ENCODE data around the gene OAF. TPM values are rescaled to one million over a fixed set of nuclear protein-coding genes. Genes with fewer than 3 reads are reported as not detected.

Gene OAF
- total RNA-seq, 4 donors from 2014 or later, result 74.7 to 192 (median 124) TPM

DNA sequence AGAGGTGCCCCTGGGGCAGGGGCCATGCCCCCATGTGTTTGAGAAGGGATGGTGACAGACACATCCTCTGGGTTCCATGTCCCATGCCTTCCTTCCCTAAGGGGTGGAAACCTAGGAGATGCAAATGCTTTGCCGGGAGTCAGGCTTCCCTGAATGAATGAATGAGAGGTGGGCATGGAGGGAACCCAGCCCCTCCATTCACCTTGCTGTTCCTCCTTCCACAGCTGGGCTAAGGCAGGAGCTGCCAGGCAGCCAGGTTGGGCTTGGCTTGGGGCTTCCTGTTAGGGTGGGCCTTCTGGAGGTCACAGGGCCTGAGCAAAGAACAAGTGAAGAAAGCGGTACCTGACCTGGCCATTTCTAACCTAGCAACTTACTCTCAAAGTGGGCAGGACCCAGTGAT is 30.0 kb downstream of the OAF start:
- H3K4me3 ChIP-seq, result no peak overlapping the region
- no peak for DNase-seq (ENCODE audit: low spot score in 2 of 2)
- no peaks in the 10 kb centered on the region for H3K36me3 ChIP-seq
- H3K27me3 ChIP-seq, result peaks cover 0 to 47% of the 10 kb centered on the region in 2 donors
- 80 to 96% methylated on average over 2 of the region's 2 CpGs for WGBS, 2 donors
- no peak overlapping the region for H3K27ac ChIP-seq
- H3K9me3 ChIP-seq, result no peaks in the 10 kb centered on the region
- no peak for TF ChIP-seq EP300 (IDR thresholded peaks at IDR 0.05)
- TF ChIP-seq, protein P1, sequence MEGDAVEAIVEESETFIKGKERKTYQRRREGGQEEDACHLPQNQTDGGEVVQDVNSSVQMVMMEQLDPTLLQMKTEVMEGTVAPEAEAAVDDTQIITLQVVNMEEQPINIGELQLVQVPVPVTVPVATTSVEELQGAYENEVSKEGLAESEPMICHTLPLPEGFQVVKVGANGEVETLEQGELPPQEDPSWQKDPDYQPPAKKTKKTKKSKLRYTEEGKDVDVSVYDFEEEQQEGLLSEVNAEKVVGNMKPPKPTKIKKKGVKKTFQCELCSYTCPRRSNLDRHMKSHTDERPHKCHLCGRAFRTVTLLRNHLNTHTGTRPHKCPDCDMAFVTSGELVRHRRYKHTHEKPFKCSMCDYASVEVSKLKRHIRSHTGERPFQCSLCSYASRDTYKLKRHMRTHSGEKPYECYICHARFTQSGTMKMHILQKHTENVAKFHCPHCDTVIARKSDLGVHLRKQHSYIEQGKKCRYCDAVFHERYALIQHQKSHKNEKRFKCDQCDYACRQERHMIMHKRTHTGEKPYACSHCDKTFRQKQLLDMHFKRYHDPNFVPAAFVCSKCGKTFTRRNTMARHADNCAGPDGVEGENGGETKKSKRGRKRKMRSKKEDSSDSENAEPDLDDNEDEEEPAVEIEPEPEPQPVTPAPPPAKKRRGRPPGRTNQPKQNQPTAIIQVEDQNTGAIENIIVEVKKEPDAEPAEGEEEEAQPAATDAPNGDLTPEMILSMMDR (IDR thresholded peaks at IDR 0.05), result no peak
- no peak for TF ChIP-seq POLR2A (IDR thresholded peaks at IDR 0.05)
- peaks cover 0 to 9% (median 3%) of the 10 kb centered on the region in 4 donors for H3K4me1 ChIP-seq

GRCh38 chr11:120241277-120241676 is 30.4 kb downstream of the OAF start:
- Histone ChIP-seq H3K4me3 (no peak overlapping the region), H3K27ac (no peak overlapping the region), H3K4me1 (peaks cover 0 to 9% (median 3%) of the 10 kb centered on the region in 4 donors), H3K27me3 (peaks cover 0 to 47% of the 10 kb centered on the region in 2 donors), H3K9me3 (no peaks in the 10 kb centered on the region), H3K36me3 (no peaks in the 10 kb centered on the region)
- WGBS, 2 donors, result 95 to 98% methylated on average over 7 of the region's 7 CpGs
- DNase-seq (ENCODE audit: low spot score in 2 of 2), result no peak
- no peak for TF ChIP-seq POLR2A (IDR thresholded peaks at IDR 0.05)
- no peak for TF ChIP-seq EP300 (IDR thresholded peaks at IDR 0.05)
- TF ChIP-seq, protein P1 (IDR thresholded peaks at IDR 0.05), result no peak

- TF ChIP-seq EP300 (IDR thresholded peaks at IDR 0.05), result no peak
- TF ChIP-seq, protein P1 (IDR thresholded peaks at IDR 0.05), result no peak
- TF ChIP-seq POLR2A (IDR thresholded peaks at IDR 0.05), result no peak
- WGBS, 2 donors, result 73 to 86% methylated on average over 4 of the region's 4 CpGs
These were observed 32.4 kb downstream of the OAF start for GRCh38 chr11:120243221-120243620.

GRCh38 chr11:120244476-120245365 is 33.9 kb downstream of the OAF start:
- H3K4me1 ChIP-seq, result peaks cover 0 to 8% (median 2%) of the 10 kb centered on the region in 4 donors
- no peaks in the 10 kb centered on the region for H3K9me3 ChIP-seq
- no peak for DNase-seq (ENCODE audit: low spot score in 2 of 2)
- no peak overlapping the region for H3K4me3 ChIP-seq
- H3K27ac ChIP-seq, result no peak overlapping the region
- H3K36me3 ChIP-seq, result no peaks in the 10 kb centered on the region
- WGBS, 2 donors, result 63 to 66% methylated on average over 11 to 13 of the region's 13 CpGs
- no peak for TF ChIP-seq EP300 (IDR thresholded peaks at IDR 0.05)
- TF ChIP-seq, protein P1 (IDR thresholded peaks at IDR 0.05), result no peak
- no peak for TF ChIP-seq POLR2A (IDR thresholded peaks at IDR 0.05)
- H3K27me3 ChIP-seq, result peaks cover 0 to 47% of the 10 kb centered on the region in 2 donors

More at GRCh38 chr11:120243221-120243620, 32.4 kb downstream of the OAF start:
- H3K27ac ChIP-seq, result no peak overlapping the region
- peaks cover 0 to 9% (median 3%) of the 10 kb centered on the region in 4 donors for H3K4me1 ChIP-seq
- DNase-seq (ENCODE audit: low spot score in 2 of 2), result no peak
- H3K9me3 ChIP-seq, result no peaks in the 10 kb centered on the region
- peaks cover 0 to 48% of the 10 kb centered on the region in 2 donors for H3K27me3 ChIP-seq
- H3K4me3 ChIP-seq, result no peak overlapping the region
- H3K36me3 ChIP-seq, result no peaks in the 10 kb centered on the region

DNA sequence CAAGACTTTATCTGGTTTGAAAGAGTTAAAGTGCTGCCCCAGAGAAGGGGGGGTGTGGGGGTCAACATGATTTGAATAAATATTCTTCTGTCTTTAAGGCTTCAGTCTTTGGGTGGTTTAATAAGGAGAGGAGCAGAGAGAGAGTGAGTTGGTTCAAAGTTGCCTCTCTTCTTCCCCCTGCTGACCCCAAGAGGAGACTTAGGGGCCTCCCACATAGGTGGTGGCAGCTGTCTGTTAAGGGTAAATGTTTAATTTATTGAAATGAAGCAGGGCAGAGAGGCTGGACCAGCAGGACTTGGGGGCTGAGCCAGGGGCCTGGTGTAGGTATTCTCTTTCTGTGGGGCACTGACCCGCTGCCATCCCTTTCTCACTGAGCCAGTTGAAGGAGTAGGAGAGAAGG is 34.6 kb downstream of the OAF start:
- Histone ChIP-seq H3K27me3 (peaks cover 0 to 42% of the 10 kb centered on the region in 2 donors), H3K36me3 (no peaks in the 10 kb centered on the region), H3K9me3 (no peaks in the 10 kb centered on the region), H3K27ac (no peak overlapping the region), H3K4me1 (peaks cover 0 to under 1% (median 0%) of the 10 kb centered on the region in 4 donors), H3K4me3 (no peak overlapping the region)
- WGBS, 2 donors, result 88 to 95% methylated on average over 1 of the region's 1 CpG
- no peak for DNase-seq (ENCODE audit: low spot score in 2 of 2)
- TF ChIP-seq, protein P1 (IDR thresholded peaks at IDR 0.05), result no peak
- TF ChIP-seq EP300 (IDR thresholded peaks at IDR 0.05) (no peak), POLR2A (IDR thresholded peaks at IDR 0.05) (no peak)
